Natural killer cell treated with Interleukin-12 subunit alpha and Interleukin-12 subunit beta and Interleukin-15 and Interleukin-18, amount 100 ng/mL, for 72 hours (primary cell): ENCODE data around the gene AQR. TPM values are rescaled to one million over a fixed set of nuclear protein-coding genes. Genes with fewer than 3 reads are reported as not detected.
"Not testable (repeated sequence)": the region's sequence is repeated elsewhere in the genome, so short reads cannot be mapped to it uniquely, and the experiment has no call there.

Source experiments
- ATAC-seq, 2 donors: fragments of 150-1000 bp; cut with Tn5 transposase in 1 of 2; sonication (Bioruptor Pico), chemical (Tn5 transposase) in 1 of 2; 2 replicates each; pipeline ENCODE4 v1.10.0; 2021
- DNase-seq: peaks from one replicate; pipeline ENCODE4 v3.0.0; 2022; ENCODE audit warnings: low spot score
- H3K27ac Mint-ChIP-seq, 2 donors: 1 replicate in 1 of 2; 2 replicates in 1 of 2; pipeline ENCODE4 v1.8.0; 2022; ENCODE audit warnings: mixed read lengths in 2 of 2, mild to moderate bottlenecking in 1 of 2, moderate library complexity in 1 of 2
- H3K27me3 Mint-ChIP-seq, 2 donors: 1 replicate in 1 of 2; 2 replicates in 1 of 2; pipeline ENCODE4 v1.8.0; 2022; ENCODE audit warnings: mixed read lengths in 2 of 2
- H3K36me3 Mint-ChIP-seq: one replicate; pipeline ENCODE4 v1.8.0; 2022; ENCODE audit warnings: mixed read lengths
- H3K4me1 Mint-ChIP-seq, 2 donors: 1 replicate in 1 of 2; 2 replicates in 1 of 2; pipeline ENCODE4 v1.8.0; 2022; ENCODE audit warnings: low read depth in 2 of 2, mixed read lengths in 2 of 2, mild to moderate bottlenecking in 1 of 2
- H3K4me3 Mint-ChIP-seq: one replicate; pipeline ENCODE4 v1.8.0; 2022; ENCODE audit warnings: mixed read lengths
- H3K9me3 Mint-ChIP-seq: 2 replicates; pipeline ENCODE4 v1.8.0; 2022; ENCODE audit warnings: mixed read lengths
- total RNA-seq, 2 donors: library from RNA; stranded (reverse); gene quantifications; one replicate each; pipeline ENCODE4 v1.2.3, GENCODE V29; 2022

The AQR gene
- total RNA-seq, 2 donors from 2014 or later = 43.7 to 44.5 TPM

- DNase-seq (no peak), ATAC-seq (no peak)
- H3K27me3 Mint-ChIP-seq = no peaks in the 10 kb centered on the region
- peaks cover 4% of the 10 kb centered on the region for H3K36me3 Mint-ChIP-seq
- H3K27ac Mint-ChIP-seq = no peak overlapping the region
- no peaks in the 10 kb centered on the region for H3K9me3 Mint-ChIP-seq
- no peak overlapping the region for H3K4me3 Mint-ChIP-seq
- no peaks in the 10 kb centered on the region for H3K4me1 Mint-ChIP-seq
These were observed 120.1 kb downstream of the AQR start for GRCh38 chr15:34849364-34849959.

GRCh38 chr15:34847598-34847997 is 121.9 kb downstream of the AQR start:
- peaks cover 4% of the 10 kb centered on the region for H3K36me3 Mint-ChIP-seq
- DNase-seq (no peak), ATAC-seq (no peak)
- H3K4me3 Mint-ChIP-seq = no peak overlapping the region
- H3K27ac Mint-ChIP-seq = no peak overlapping the region
- H3K4me1 Mint-ChIP-seq = no peaks in the 10 kb centered on the region
- no peaks in the 10 kb centered on the region for H3K9me3 Mint-ChIP-seq
- no peaks in the 10 kb centered on the region for H3K27me3 Mint-ChIP-seq

- ATAC-seq (no peak), DNase-seq (no peak)
- H3K4me3 Mint-ChIP-seq = no peak overlapping the region
- H3K36me3 Mint-ChIP-seq = no peaks in the 10 kb centered on the region
- H3K27me3 Mint-ChIP-seq = peaks cover 0 to 5% of the 10 kb centered on the region in 2 donors
- H3K4me1 Mint-ChIP-seq = no peaks in the 10 kb centered on the region
- no peak overlapping the region for H3K27ac Mint-ChIP-seq
- no peaks in the 10 kb centered on the region for H3K9me3 Mint-ChIP-seq
These were observed 128.2 kb downstream of the AQR start for GRCh38 chr15:34841262-34841725.

- H3K36me3 Mint-ChIP-seq = no peaks in the 10 kb centered on the region
- no peak overlapping the region for H3K27ac Mint-ChIP-seq
- no peaks in the 10 kb centered on the region for H3K4me1 Mint-ChIP-seq
- H3K27me3 Mint-ChIP-seq = peaks cover 19 to 20% of the 10 kb centered on the region in 2 donors
- DNase-seq (no peak), ATAC-seq (no peak)
- H3K9me3 Mint-ChIP-seq = no peaks in the 10 kb centered on the region
- H3K4me3 Mint-ChIP-seq = no peak overlapping the region
These were observed 131.3 kb downstream of the AQR start for GRCh38 chr15:34838282-34838681.

- peaks cover 19 to 20% of the 10 kb centered on the region in 2 donors for H3K27me3 Mint-ChIP-seq
- H3K27ac Mint-ChIP-seq = no peak overlapping the region
- no peaks in the 10 kb centered on the region for H3K4me1 Mint-ChIP-seq
- DNase-seq = no peak
- no peaks in the 10 kb centered on the region for H3K9me3 Mint-ChIP-seq
- no peak for ATAC-seq
- H3K4me3 Mint-ChIP-seq = no peak overlapping the region
- no peaks in the 10 kb centered on the region for H3K36me3 Mint-ChIP-seq
These were observed 132.1 kb downstream of the AQR start for GRCh38 chr15:34837246-34838016.

GRCh38 chr15:34828145-34828911 is 141.2 kb downstream of the AQR start:
- no peak overlapping the region for H3K4me3 Mint-ChIP-seq
- no peak for ATAC-seq
- no peaks in the 10 kb centered on the region for H3K4me1 Mint-ChIP-seq
- peaks cover 17 to 37% of the 10 kb centered on the region in 2 donors for H3K27me3 Mint-ChIP-seq
- no peak overlapping the region for H3K27ac Mint-ChIP-seq
- no peak for DNase-seq
- H3K9me3 Mint-ChIP-seq = no peaks in the 10 kb centered on the region
- H3K36me3 Mint-ChIP-seq = no peaks in the 10 kb centered on the region

- Mint-ChIP-seq H3K27me3 (peaks cover 32 to 60% of the 10 kb centered on the region in 2 donors), H3K9me3 (no peaks in the 10 kb centered on the region), H3K36me3 (no peaks in the 10 kb centered on the region), H3K4me3 (no peak overlapping the region), H3K4me1 (no peaks in the 10 kb centered on the region), H3K27ac (no peak overlapping the region)
- DNase-seq (no peak), ATAC-seq (no peak)
These were observed 147.7 kb downstream of the AQR start for GRCh38 chr15:34821831-34822230.

- Mint-ChIP-seq H3K9me3 (no peaks in the 10 kb centered on the region), H3K27me3 (peaks cover 28 to 63% of the 10 kb centered on the region in 2 donors), H3K27ac (no peak overlapping the region), H3K4me3 (no peak overlapping the region), H3K36me3 (no peaks in the 10 kb centered on the region), H3K4me1 (no peaks in the 10 kb centered on the region)
- ATAC-seq (no peak), DNase-seq (no peak)
These were observed 149.4 kb downstream of the AQR start for GRCh38 chr15:34820110-34820509.

GRCh38 chr15:34818526-34818925 is 151.0 kb downstream of the AQR start:
- Mint-ChIP-seq H3K4me1 (no peaks in the 10 kb centered on the region), H3K4me3 (no peak overlapping the region), H3K9me3 (no peaks in the 10 kb centered on the region), H3K27me3 (peaks cover 33 to 73% of the 10 kb centered on the region in 2 donors), H3K36me3 (no peaks in the 10 kb centered on the region), H3K27ac (no peak overlapping the region)
- no peak for DNase-seq
- ATAC-seq = no peak

- no peaks in the 10 kb centered on the region for H3K4me1 Mint-ChIP-seq
- no peaks in the 10 kb centered on the region for H3K9me3 Mint-ChIP-seq
- no peak overlapping the region for H3K4me3 Mint-ChIP-seq
- ATAC-seq (no peak), DNase-seq (no peak)
- no peak overlapping the region for H3K27ac Mint-ChIP-seq
- no peaks in the 10 kb centered on the region for H3K36me3 Mint-ChIP-seq
- peaks cover 27 to 69% of the 10 kb centered on the region in 2 donors for H3K27me3 Mint-ChIP-seq
These were observed 153.7 kb downstream of the AQR start for GRCh38 chr15:34815836-34816235.

- H3K4me1 Mint-ChIP-seq = no peaks in the 10 kb centered on the region
- no peaks in the 10 kb centered on the region for H3K36me3 Mint-ChIP-seq
- no peak overlapping the region for H3K27ac Mint-ChIP-seq
- no peak for ATAC-seq
- no peak for DNase-seq
- peaks cover 27 to 68% of the 10 kb centered on the region in 2 donors for H3K27me3 Mint-ChIP-seq
- no peaks in the 10 kb centered on the region for H3K9me3 Mint-ChIP-seq
- H3K4me3 Mint-ChIP-seq = no peak overlapping the region
These were observed 155.9 kb downstream of the AQR start for GRCh38 chr15:34813446-34814190.

- H3K27ac Mint-ChIP-seq, ATAC-seq, DNase-seq, H3K36me3 Mint-ChIP-seq, H3K9me3 Mint-ChIP-seq, H3K4me3 Mint-ChIP-seq, H3K4me1 Mint-ChIP-seq: not testable (repeated sequence)
- peaks cover 24 to 61% of the 10 kb centered on the region in 2 donors for H3K27me3 Mint-ChIP-seq
These were observed 156.6 kb downstream of the AQR start for GRCh38 chr15:34812868-34813365.

GRCh38 chr15:34812369-34812768 is 157.2 kb downstream of the AQR start:
- H3K27ac Mint-ChIP-seq = no peak overlapping the region
- H3K36me3 Mint-ChIP-seq = no peaks in the 10 kb centered on the region
- H3K9me3 Mint-ChIP-seq = no peaks in the 10 kb centered on the region
- H3K4me3 Mint-ChIP-seq = no peak overlapping the region
- DNase-seq = no peak
- peaks cover 21 to 56% of the 10 kb centered on the region in 2 donors for H3K27me3 Mint-ChIP-seq
- H3K4me1 Mint-ChIP-seq = no peaks in the 10 kb centered on the region
- ATAC-seq = no peak
